SKM-1 (cell line): ENCODE results near the gene MADD.
"Not testable (repeated sequence)": the region's sequence is repeated elsewhere in the genome, so short reads cannot be mapped to it uniquely, and the experiment has no call there.

ENCODE experiments used
- DNase-seq: peaks from one replicate; lab custom pipeline; 2025; ENCODE audit not compliant: unreplicated experiment; lab: John Stamatoyannopoulos, UW

Gene MADD

GRCh38 chr11:47317064-47317828, 47.3 kb downstream of the MADD start:
- no peak for DNase-seq

- no peak for DNase-seq
Observed at GRCh38 chr11:47318166-47318565, 48.2 kb downstream of the MADD start.

GRCh38 chr11:47324520-47324919, 54.6 kb downstream of the MADD start:
- no peak for DNase-seq

GRCh38 chr11:47325271-47326041, 55.5 kb downstream of the MADD start:
- DNase-seq, result no peak

GRCh38 chr11:47326198-47326597, 56.3 kb downstream of the MADD start:
- no peak for DNase-seq

GRCh38 chr11:47327025-47327424, 57.1 kb downstream of the MADD start:
- no peak for DNase-seq

GRCh38 chr11:47327949-47328348, 58.0 kb downstream of the MADD start:
- DNase-seq, result no peak

GRCh38 chr11:47328449-47329390, 58.8 kb downstream of the MADD start:
- no peak for DNase-seq

GRCh38 chr11:47329431-47329986, 59.6 kb downstream of the MADD start:
- no peak for DNase-seq

GRCh38 chr11:47329987-47330931, 60.3 kb downstream of the MADD start:
- no peak for DNase-seq

GRCh38 chr11:47331454-47332302, 61.7 kb downstream of the MADD start:
- DNase-seq, result no peak

GRCh38 chr11:47332303-47332711, 62.4 kb downstream of the MADD start:
- no peak for DNase-seq

GRCh38 chr11:47332791-47333525, 63.0 kb downstream of the MADD start:
- DNase-seq, result no peak

GRCh38 chr11:47333526-47333845, 63.6 kb downstream of the MADD start:
- DNase-seq, result no peak

- no peak for DNase-seq
Observed at GRCh38 chr11:47333886-47334443, 64.0 kb downstream of the MADD start.

- DNase-seq, result not testable (repeated sequence)
Observed at GRCh38 chr11:47334699-47335411, 64.9 kb downstream of the MADD start.

- DNase-seq, result no peak
Observed at GRCh38 chr11:47335733-47336132, 65.8 kb downstream of the MADD start.
